HUES48 (cell line): Measurements from ENCODE around the gene GRID1.
A peak's percentile ranks its signal among the peaks of the same experiment; 100 is the strongest.

Experiments
- H3K27ac ChIP-seq: one replicate; pipeline ENCODE4 v1.7.0; 2013; ENCODE audit warnings: low read depth, low read length, inconsistent platforms
- H3K27me3 ChIP-seq: 2 replicates; pipeline ENCODE4 v1.6.1; 2013; ENCODE audit warnings: mild to moderate bottlenecking, low read length; ENCODE audit not compliant: control insufficient read depth, insufficient read depth
- H3K36me3 ChIP-seq: 2 replicates; pipeline ENCODE4 v1.6.1; 2013; ENCODE audit warnings: low read length; ENCODE audit not compliant: control insufficient read depth, insufficient read depth
- H3K4me1 ChIP-seq: 2 replicates; pipeline ENCODE4 v1.6.1; 2013; ENCODE audit warnings: mild to moderate bottlenecking, low read length; ENCODE audit not compliant: control insufficient read depth, insufficient read depth
- H3K4me3 ChIP-seq: 2 replicates; pipeline ENCODE4 v1.5.1; 2013; ENCODE audit warnings: mild to moderate bottlenecking, low read depth, low read length
- H3K9ac ChIP-seq: 2 replicates; pipeline ENCODE4 v1.6.1; 2013; ENCODE audit warnings: mild to moderate bottlenecking, low read depth, low read length, moderate library complexity
- H3K9me3 ChIP-seq: 2 replicates; pipeline ENCODE4 v1.6.1; 2013; ENCODE audit warnings: low read length; ENCODE audit not compliant: control insufficient read depth, insufficient read depth

Gene GRID1

DNA sequence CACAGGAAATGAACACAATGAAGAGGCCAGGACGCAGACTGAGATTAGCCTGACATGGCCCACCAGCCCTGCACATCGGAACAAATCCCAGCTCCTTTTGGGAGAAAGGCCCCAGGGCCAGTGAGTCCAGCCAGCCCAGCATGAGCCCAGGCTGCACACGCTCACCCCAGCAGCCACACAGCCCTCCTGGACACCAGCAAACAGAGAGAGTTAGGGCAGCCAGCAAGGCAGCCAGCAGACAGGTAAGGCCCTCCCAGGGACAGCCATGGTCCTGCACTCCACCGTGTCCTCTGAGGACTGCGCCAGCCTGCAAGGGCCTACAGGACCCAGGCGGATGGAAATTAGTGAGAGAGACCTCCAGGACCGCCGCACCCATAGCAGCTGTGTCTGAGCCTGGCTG lies 8.1 kb upstream of the GRID1 start:
- H3K36me3 ChIP-seq = no peaks in the 10 kb centered on the region
- H3K4me1 ChIP-seq = no peaks in the 10 kb centered on the region
- H3K9me3 ChIP-seq = no peaks in the 10 kb centered on the region
- H3K9ac ChIP-seq = no peak overlapping the region
- H3K4me3 ChIP-seq = no peak overlapping the region
- peaks cover 59% of the 10 kb centered on the region for H3K27me3 ChIP-seq
- H3K27ac ChIP-seq = no peak overlapping the region

GRCh38 chr10:86373828-86374227 lies 7.2 kb upstream of the GRID1 start:
- no peak overlapping the region for H3K9ac ChIP-seq
- H3K9me3 ChIP-seq = no peaks in the 10 kb centered on the region
- no peak overlapping the region for H3K4me3 ChIP-seq
- no peaks in the 10 kb centered on the region for H3K4me1 ChIP-seq
- H3K36me3 ChIP-seq = no peaks in the 10 kb centered on the region
- peaks cover 67% of the 10 kb centered on the region for H3K27me3 ChIP-seq
- H3K27ac ChIP-seq = no peak overlapping the region

GRCh38 chr10:86373251-86373650 lies 6.7 kb upstream of the GRID1 start:
- Histone ChIP-seq H3K4me3 (no peak overlapping the region), H3K9me3 (no peaks in the 10 kb centered on the region), H3K4me1 (no peaks in the 10 kb centered on the region), H3K27me3 (peaks cover 70% of the 10 kb centered on the region), H3K27ac (no peak overlapping the region), H3K9ac (no peak overlapping the region), H3K36me3 (no peaks in the 10 kb centered on the region)

GRCh38 chr10:86372784-86373239 lies 6.2 kb upstream of the GRID1 start:
- no peak overlapping the region for H3K4me3 ChIP-seq
- no peaks in the 10 kb centered on the region for H3K36me3 ChIP-seq
- H3K9ac ChIP-seq = no peak overlapping the region
- H3K27ac ChIP-seq = no peak overlapping the region
- H3K27me3 ChIP-seq = peaks cover 73% of the 10 kb centered on the region
- no peaks in the 10 kb centered on the region for H3K9me3 ChIP-seq
- no peaks in the 10 kb centered on the region for H3K4me1 ChIP-seq

GRCh38 chr10:86372119-86372783 lies 5.7 kb upstream of the GRID1 start:
- Histone ChIP-seq H3K36me3 (no peaks in the 10 kb centered on the region), H3K4me3 (no peak overlapping the region), H3K9me3 (no peaks in the 10 kb centered on the region), H3K27me3 (peaks cover 79% of the 10 kb centered on the region), H3K27ac (no peak overlapping the region), H3K9ac (no peak overlapping the region), H3K4me1 (no peaks in the 10 kb centered on the region)

- Histone ChIP-seq H3K9ac (no peak overlapping the region), H3K27ac (no peak overlapping the region), H3K36me3 (no peaks in the 10 kb centered on the region), H3K27me3 (peaks cover 80% of the 10 kb centered on the region), H3K4me1 (no peaks in the 10 kb centered on the region), H3K9me3 (no peaks in the 10 kb centered on the region), H3K4me3 (no peak overlapping the region)
Measured at GRCh38 chr10:86371691-86372090, 5.1 kb upstream of the GRID1 start.

DNA sequence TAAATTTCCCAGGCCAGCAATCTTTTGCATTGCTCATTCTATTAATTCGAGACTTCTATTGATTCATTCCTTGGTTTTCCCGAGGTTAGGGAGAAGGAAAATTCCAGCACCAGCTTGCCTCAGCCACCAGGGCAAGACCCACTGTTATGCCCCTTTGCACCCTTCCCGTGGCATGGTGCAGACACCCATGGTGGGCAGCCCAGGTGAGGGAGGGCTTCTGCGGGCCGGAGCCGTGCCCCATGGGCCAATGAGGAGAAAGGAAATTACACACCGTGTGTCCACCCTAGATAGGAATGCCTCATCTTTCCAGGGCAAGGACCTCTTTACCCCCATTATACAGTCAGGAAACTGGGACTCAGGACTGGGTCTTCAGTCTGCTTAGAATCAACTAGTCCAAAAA lies 4.5 kb upstream of the GRID1 start:
- peaks cover 79% of the 10 kb centered on the region for H3K27me3 ChIP-seq

GRCh38 chr10:86370006-86370585 lies 3.5 kb upstream of the GRID1 start:
- H3K4me1 ChIP-seq = peaks cover 4% of the 10 kb centered on the region; the same call in 1 of the 2 replicates
- H3K36me3 ChIP-seq = no peaks in the 10 kb centered on the region
- no peaks in the 10 kb centered on the region for H3K9me3 ChIP-seq
- no peak overlapping the region for H3K9ac ChIP-seq
- peaks cover 79% of the 10 kb centered on the region for H3K27me3 ChIP-seq
- H3K27ac ChIP-seq = no peak overlapping the region
- no peak overlapping the region for H3K4me3 ChIP-seq

More for the DNA sequence above, 4.5 kb upstream of the GRID1 start:
- H3K9ac ChIP-seq = no peak overlapping the region
- H3K36me3 ChIP-seq = no peaks in the 10 kb centered on the region
- H3K4me1 ChIP-seq = no peaks in the 10 kb centered on the region
- H3K9me3 ChIP-seq = no peaks in the 10 kb centered on the region
- no peak overlapping the region for H3K27ac ChIP-seq
- H3K4me3 ChIP-seq = no peak overlapping the region

GRCh38 chr10:86368987-86369386 lies 2.4 kb upstream of the GRID1 start:
- Histone ChIP-seq H3K9ac (no peak overlapping the region), H3K27me3 (peaks cover 90% of the 10 kb centered on the region), H3K36me3 (no peaks in the 10 kb centered on the region), H3K9me3 (no peaks in the 10 kb centered on the region), H3K4me3 (no peak overlapping the region), H3K4me1 (peaks cover 4% of the 10 kb centered on the region; the same call in 1 of the 2 replicates), H3K27ac (no peak overlapping the region)

DNA sequence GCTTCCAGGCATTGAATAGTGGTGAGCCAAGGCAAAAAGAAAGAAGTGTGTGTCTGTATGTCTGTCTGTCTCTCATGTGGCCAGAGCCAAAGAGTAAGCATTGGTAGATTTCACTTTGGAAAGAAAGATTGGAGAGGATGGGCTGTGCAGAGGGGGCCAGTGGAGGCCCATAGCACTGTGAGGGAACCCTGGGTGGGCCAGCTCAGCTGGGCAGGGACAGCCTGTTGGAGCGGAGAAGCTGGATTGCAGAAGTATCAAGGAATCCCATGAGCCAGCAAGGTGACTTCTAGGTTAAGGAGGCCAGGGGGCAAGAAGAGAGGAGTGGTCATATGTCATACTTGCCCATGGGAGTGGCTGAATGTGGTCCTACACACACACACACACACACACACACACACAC lies 1.5 kb upstream of the GRID1 start:
- peaks cover 97% of the 10 kb centered on the region for H3K27me3 ChIP-seq
- H3K4me3 ChIP-seq = no peak overlapping the region
- no peaks in the 10 kb centered on the region for H3K36me3 ChIP-seq
- no peak overlapping the region for H3K9ac ChIP-seq
- H3K4me1 ChIP-seq = peaks cover 4% of the 10 kb centered on the region; the same call in 1 of the 2 replicates
- no peak overlapping the region for H3K27ac ChIP-seq
- no peaks in the 10 kb centered on the region for H3K9me3 ChIP-seq

GRCh38 chr10:86367152-86367951 lies 757 bp upstream of the GRID1 start:
- no peak overlapping the region for H3K9ac ChIP-seq
- peaks cover 8% of the 10 kb centered on the region; the same call in 1 of the 2 replicates for H3K4me1 ChIP-seq
- no peak overlapping the region for H3K27ac ChIP-seq
- no peaks in the 10 kb centered on the region for H3K9me3 ChIP-seq
- peak overlapping the region; percentile 58 for H3K4me3 ChIP-seq
- H3K36me3 ChIP-seq = no peaks in the 10 kb centered on the region
- peaks cover 98% of the 10 kb centered on the region for H3K27me3 ChIP-seq
